ENCODE results near the gene MAG. TPM values are rescaled to one million over a fixed set of nuclear protein-coding genes. Genes with fewer than 3 reads are reported as not detected.

Gene MAG
- total and polyA plus RNA-seq, 9 of the 15 experiments (the other 6 are each of a cell fraction or from before 2014, with no cell fraction given) = 0.11 to 10.0 (median 1.6) TPM

- no peak for TF ChIP-seq PRDM10 (IDR thresholded peaks at IDR 0.05; ENCODE audit: partially characterized antibody)
- 0 out of 2 replicates have a peak, but pooled peaks have one; percentile 26 for TF ChIP-seq ZNF589 (CRISPR knock-in tag; IDR thresholded peaks at IDR 0.05; ENCODE audit: low read depth)
- TF ChIP-seq, protein P1, sequence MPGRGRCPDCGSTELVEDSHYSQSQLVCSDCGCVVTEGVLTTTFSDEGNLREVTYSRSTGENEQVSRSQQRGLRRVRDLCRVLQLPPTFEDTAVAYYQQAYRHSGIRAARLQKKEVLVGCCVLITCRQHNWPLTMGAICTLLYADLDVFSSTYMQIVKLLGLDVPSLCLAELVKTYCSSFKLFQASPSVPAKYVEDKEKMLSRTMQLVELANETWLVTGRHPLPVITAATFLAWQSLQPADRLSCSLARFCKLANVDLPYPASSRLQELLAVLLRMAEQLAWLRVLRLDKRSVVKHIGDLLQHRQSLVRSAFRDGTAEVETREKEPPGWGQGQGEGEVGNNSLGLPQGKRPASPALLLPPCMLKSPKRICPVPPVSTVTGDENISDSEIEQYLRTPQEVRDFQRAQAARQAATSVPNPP (IDR thresholded peaks at IDR 0.05; ENCODE audit: borderline replicate concordance, insufficient read depth, insufficient read length) = no peak
- TF ChIP-seq NR4A1 (CRISPR knock-in tag; IDR thresholded peaks at IDR 0.05) = no peak
- peak; percentile 58; the same call in 1 of the 2 replicates for TF ChIP-seq NR4A1 (tag; IDR thresholded peaks at IDR 0.05)
- no peak for TF ChIP-seq PHF20 (IDR thresholded peaks at IDR 0.05; ENCODE audit: partially characterized antibody)
- TF ChIP-seq, protein P2, sequence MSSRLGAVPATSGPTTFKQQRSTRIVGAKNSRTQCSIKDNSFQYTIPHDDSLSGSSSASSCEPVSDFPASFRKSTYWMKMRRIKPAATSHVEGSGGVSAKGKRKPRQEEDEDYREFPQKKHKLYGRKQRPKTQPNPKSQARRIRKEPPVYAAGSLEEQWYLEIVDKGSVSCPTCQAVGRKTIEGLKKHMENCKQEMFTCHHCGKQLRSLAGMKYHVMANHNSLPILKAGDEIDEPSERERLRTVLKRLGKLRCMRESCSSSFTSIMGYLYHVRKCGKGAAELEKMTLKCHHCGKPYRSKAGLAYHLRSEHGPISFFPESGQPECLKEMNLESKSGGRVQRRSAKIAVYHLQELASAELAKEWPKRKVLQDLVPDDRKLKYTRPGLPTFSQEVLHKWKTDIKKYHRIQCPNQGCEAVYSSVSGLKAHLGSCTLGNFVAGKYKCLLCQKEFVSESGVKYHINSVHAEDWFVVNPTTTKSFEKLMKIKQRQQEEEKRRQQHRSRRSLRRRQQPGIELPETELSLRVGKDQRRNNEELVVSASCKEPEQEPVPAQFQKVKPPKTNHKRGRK (tag; IDR thresholded peaks at IDR 0.05) = no peak
- no peak for TF ChIP-seq PML (IDR thresholded peaks at IDR 0.05; ENCODE audit: low read length)
- TF ChIP-seq PHF21A (IDR thresholded peaks at IDR 0.05; ENCODE audit: borderline replicate concordance, low read depth) = no peak
- TF ChIP-seq HDAC2 (IDR thresholded peaks at IDR 0.05) = no peak
- no peak for TF ChIP-seq ZNF121 (CRISPR knock-in tag; conservative IDR thresholded peaks at IDR 0.05)
- TF ChIP-seq HDGF (IDR thresholded peaks at IDR 0.05) = 0 out of 2 replicates have a peak, but pooled peaks have one; percentile 10
- TF ChIP-seq POLR2H (tag; IDR thresholded peaks at IDR 0.05; ENCODE audit: low read depth) = no peak
- TF ChIP-seq MAX (CRISPR knock-in tag; IDR thresholded peaks at IDR 0.05) = 0 out of 2 replicates have a peak, but pooled peaks have one; percentile 30
These were observed 25.6 kb downstream of the MAG start (continued) for GRCh38 chr19:35317464-35318043.

Measured in K562 (cell line).